Measurements from ENCODE around the gene CDK8.

GRCh38 chr13:26442541-26442940 lies 188.6 kb downstream of the CDK8 start:
- TF ChIP-seq CTCF (conservative IDR thresholded peaks at IDR 0.05; ENCODE audit: low read length) (no peak), EZH2phosphoT487 (IDR thresholded peaks at IDR 0.05; ENCODE audit: borderline replicate concordance, low read depth, low read length) (no peak)
